ENCODE measurements around the gene RNF214.

RNF214 gene

GRCh38 chr11:117290809-117291396, 58.4 kb downstream of the RNF214 start, which contains the start of gene BACE1-AS:
Gene BACE1-AS, plus strand, starts transcription at chr11:117291346.
- peaks cover 77% of the 10 kb centered on the region for H3K36me3 ChIP-seq (ENCODE audit: control insufficient read depth, insufficient read depth, low read length)
- H3K9me3 ChIP-seq (ENCODE audit: control insufficient read depth, low read length) = no peaks in the 10 kb centered on the region
- H3K4me1 ChIP-seq (ENCODE audit: control insufficient read depth, insufficient read depth, low read length, poor library complexity, severe bottlenecking) = peaks cover 4% of the 10 kb centered on the region
- H3K4me3 ChIP-seq (ENCODE audit: extremely low read depth, insufficient read depth, low read length, poor library complexity, severe bottlenecking) = no peak within 1 kb of the TSS
- 89 to 92% methylated on average over 4 to 5 of the region's 8 CpGs for WGBS, 2 experiments (ENCODE audit: insufficient coverage in 2 of 2)
- H3K27ac ChIP-seq (ENCODE audit: low read depth, low read length, severe bottlenecking) = no peak within 1 kb of the TSS

DNA sequence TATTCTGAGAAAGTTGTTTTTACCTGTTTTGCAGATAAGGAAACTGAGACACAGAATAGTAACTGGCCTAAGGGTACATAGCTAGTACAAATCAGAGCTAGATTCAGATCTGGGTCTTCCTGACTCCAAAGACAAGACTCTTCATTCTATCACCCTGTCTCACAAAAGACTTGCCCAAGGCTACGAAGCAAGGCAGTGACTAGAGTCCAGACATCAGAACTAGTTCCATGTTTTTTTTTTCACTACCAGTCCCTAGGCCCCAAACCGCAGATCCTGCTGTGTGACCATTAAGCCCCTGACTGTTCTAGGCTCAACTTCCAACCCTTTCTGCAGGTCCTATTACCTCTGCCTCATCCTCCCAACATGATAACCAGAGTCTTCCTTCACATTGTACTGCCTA, 60.1 kb downstream of the RNF214 start:
- H3K27ac ChIP-seq (ENCODE audit: low read depth, low read length, severe bottlenecking) = no peak overlapping the region
- 96 to 100% methylated on average over 2 of the region's 2 CpGs for WGBS, 2 experiments (ENCODE audit: insufficient coverage in 2 of 2)
- peaks cover 10% of the 10 kb centered on the region for H3K4me1 ChIP-seq (ENCODE audit: control insufficient read depth, insufficient read depth, low read length, poor library complexity, severe bottlenecking)
- no peak overlapping the region for H3K4me3 ChIP-seq (ENCODE audit: extremely low read depth, insufficient read depth, low read length, poor library complexity, severe bottlenecking)
- H3K9me3 ChIP-seq (ENCODE audit: control insufficient read depth, low read length) = no peaks in the 10 kb centered on the region
- H3K36me3 ChIP-seq (ENCODE audit: control insufficient read depth, insufficient read depth, low read length) = peaks cover 68% of the 10 kb centered on the region

GRCh38 chr11:117295438-117296137, 63.1 kb downstream of the RNF214 start:
- no peak overlapping the region for H3K4me3 ChIP-seq (ENCODE audit: extremely low read depth, insufficient read depth, low read length, poor library complexity, severe bottlenecking)
- peaks cover 38% of the 10 kb centered on the region for H3K36me3 ChIP-seq (ENCODE audit: control insufficient read depth, insufficient read depth, low read length)
- 92 to 95% methylated on average over 6 to 7 of the region's 9 CpGs for WGBS, 2 experiments (ENCODE audit: insufficient coverage in 2 of 2)
- peaks cover 24% of the 10 kb centered on the region for H3K4me1 ChIP-seq (ENCODE audit: control insufficient read depth, insufficient read depth, low read length, poor library complexity, severe bottlenecking)
- H3K27ac ChIP-seq (ENCODE audit: low read depth, low read length, severe bottlenecking) = no peak overlapping the region
- H3K9me3 ChIP-seq (ENCODE audit: control insufficient read depth, low read length) = no peaks in the 10 kb centered on the region

- peaks cover 28% of the 10 kb centered on the region for H3K4me1 ChIP-seq (ENCODE audit: control insufficient read depth, insufficient read depth, low read length, poor library complexity, severe bottlenecking)
- 91 to 96% methylated on average over 3 to 4 of the region's 6 CpGs for WGBS, 2 experiments (ENCODE audit: insufficient coverage in 2 of 2)
- H3K4me3 ChIP-seq (ENCODE audit: extremely low read depth, insufficient read depth, low read length, poor library complexity, severe bottlenecking) = no peak overlapping the region
- H3K27ac ChIP-seq (ENCODE audit: low read depth, low read length, severe bottlenecking) = no peak overlapping the region
- H3K36me3 ChIP-seq (ENCODE audit: control insufficient read depth, insufficient read depth, low read length) = peaks cover 32% of the 10 kb centered on the region
- H3K9me3 ChIP-seq (ENCODE audit: control insufficient read depth, low read length) = no peaks in the 10 kb centered on the region
Measured at GRCh38 chr11:117296881-117297280, 64.4 kb downstream of the RNF214 start.

DNA sequence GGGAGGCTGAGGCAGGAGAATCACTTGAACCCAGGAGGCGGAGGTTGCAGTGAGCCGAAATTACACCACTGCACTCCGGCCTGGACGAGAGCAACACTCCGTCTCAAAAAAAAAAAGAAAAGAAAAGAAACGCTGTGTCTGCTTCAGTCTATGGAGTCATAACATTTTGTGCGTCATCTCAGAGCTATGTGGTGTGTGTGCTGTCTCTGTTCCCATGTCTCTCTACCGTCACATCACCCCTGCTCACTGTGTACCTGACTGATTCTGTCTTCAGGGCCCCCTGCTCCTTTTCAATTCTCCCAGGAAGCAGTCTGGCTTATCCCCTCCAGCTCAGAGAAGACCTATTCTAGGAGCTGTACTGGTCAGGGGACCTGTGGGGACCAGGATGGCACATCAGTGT, 65.7 kb downstream of the RNF214 start:
- 92 to 94% methylated on average over 6 of the region's 8 CpGs for WGBS, 2 experiments (ENCODE audit: insufficient coverage in 2 of 2)
- Histone ChIP-seq H3K4me3 (ENCODE audit: extremely low read depth, insufficient read depth, low read length, poor library complexity, severe bottlenecking) (no peak overlapping the region), H3K4me1 (ENCODE audit: control insufficient read depth, insufficient read depth, low read length, poor library complexity, severe bottlenecking) (peaks cover 28% of the 10 kb centered on the region), H3K36me3 (ENCODE audit: control insufficient read depth, insufficient read depth, low read length) (peaks cover 20% of the 10 kb centered on the region), H3K27ac (ENCODE audit: low read depth, low read length, severe bottlenecking) (no peak overlapping the region), H3K9me3 (ENCODE audit: control insufficient read depth, low read length) (no peaks in the 10 kb centered on the region)

- peak overlapping the region; percentile 72 for H3K27ac ChIP-seq (ENCODE audit: low read depth, low read length, severe bottlenecking)
Measured at GRCh38 chr11:117299351-117300282, 67.1 kb downstream of the RNF214 start.

GRCh38 chr11:117300283-117300663, 67.8 kb downstream of the RNF214 start:
- Histone ChIP-seq H3K36me3 (ENCODE audit: control insufficient read depth, insufficient read depth, low read length) (peaks cover 9% of the 10 kb centered on the region), H3K27ac (ENCODE audit: low read depth, low read length, severe bottlenecking) (peak overlapping the region; percentile 72), H3K4me3 (ENCODE audit: extremely low read depth, insufficient read depth, low read length, poor library complexity, severe bottlenecking) (no peak overlapping the region), H3K9me3 (ENCODE audit: control insufficient read depth, low read length) (no peaks in the 10 kb centered on the region), H3K4me1 (ENCODE audit: control insufficient read depth, insufficient read depth, low read length, poor library complexity, severe bottlenecking) (peaks cover 27% of the 10 kb centered on the region)
- WGBS, 2 experiments (ENCODE audit: insufficient coverage in 2 of 2) = 47 to 54% methylated on average over 13 to 17 of the region's 17 CpGs

More at GRCh38 chr11:117299351-117300282, 67.1 kb downstream of the RNF214 start:
- peaks cover 14% of the 10 kb centered on the region for H3K36me3 ChIP-seq (ENCODE audit: control insufficient read depth, insufficient read depth, low read length)
- H3K9me3 ChIP-seq (ENCODE audit: control insufficient read depth, low read length) = no peaks in the 10 kb centered on the region
- no peak overlapping the region for H3K4me3 ChIP-seq (ENCODE audit: extremely low read depth, insufficient read depth, low read length, poor library complexity, severe bottlenecking)
- WGBS, 2 experiments (ENCODE audit: insufficient coverage in 2 of 2) = 51 to 52% methylated on average over 5 to 8 of the region's 12 CpGs
- H3K4me1 ChIP-seq (ENCODE audit: control insufficient read depth, insufficient read depth, low read length, poor library complexity, severe bottlenecking) = peaks cover 24% of the 10 kb centered on the region

DNA sequence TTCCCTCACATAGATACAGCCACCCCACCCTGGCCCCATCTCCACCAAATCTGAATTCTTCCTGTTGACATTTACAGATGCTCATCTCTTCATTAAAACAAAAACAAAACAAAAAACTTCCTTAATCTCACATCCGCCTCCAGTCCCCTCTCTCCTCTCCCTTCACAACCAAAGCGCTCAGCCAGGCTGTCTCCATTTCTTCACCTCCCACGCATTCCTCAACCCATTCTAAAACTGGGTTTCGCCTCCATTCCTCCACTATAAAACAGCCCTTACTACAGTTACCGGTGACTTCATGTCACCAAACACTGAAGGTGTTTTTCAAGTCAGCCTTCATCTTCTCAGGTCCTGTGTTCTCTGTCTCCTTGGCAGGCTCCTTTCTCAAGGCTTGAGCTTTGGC, 68.3 kb downstream of the RNF214 start:
- Histone ChIP-seq H3K36me3 (ENCODE audit: control insufficient read depth, insufficient read depth, low read length) (peaks cover 7% of the 10 kb centered on the region), H3K4me3 (ENCODE audit: extremely low read depth, insufficient read depth, low read length, poor library complexity, severe bottlenecking) (no peak overlapping the region), H3K27ac (ENCODE audit: low read depth, low read length, severe bottlenecking) (peak overlapping the region; percentile 72), H3K4me1 (ENCODE audit: control insufficient read depth, insufficient read depth, low read length, poor library complexity, severe bottlenecking) (peaks cover 29% of the 10 kb centered on the region), H3K9me3 (ENCODE audit: control insufficient read depth, low read length) (no peaks in the 10 kb centered on the region)
- WGBS, 2 experiments (ENCODE audit: insufficient coverage in 2 of 2) = 86 to 90% methylated on average over 5 of the region's 5 CpGs

- Histone ChIP-seq H3K4me3 (ENCODE audit: extremely low read depth, insufficient read depth, low read length, poor library complexity, severe bottlenecking) (no peak overlapping the region), H3K27ac (ENCODE audit: low read depth, low read length, severe bottlenecking) (no peak overlapping the region), H3K4me1 (ENCODE audit: control insufficient read depth, insufficient read depth, low read length, poor library complexity, severe bottlenecking) (peaks cover 23% of the 10 kb centered on the region), H3K36me3 (ENCODE audit: control insufficient read depth, insufficient read depth, low read length) (peaks cover 13% of the 10 kb centered on the region), H3K9me3 (ENCODE audit: control insufficient read depth, low read length) (no peaks in the 10 kb centered on the region)
- WGBS, 2 experiments (ENCODE audit: insufficient coverage in 2 of 2) = 80 to 94% methylated on average over 6 to 7 of the region's 7 CpGs
Measured at GRCh38 chr11:117302228-117302627, 69.8 kb downstream of the RNF214 start.

DNA sequence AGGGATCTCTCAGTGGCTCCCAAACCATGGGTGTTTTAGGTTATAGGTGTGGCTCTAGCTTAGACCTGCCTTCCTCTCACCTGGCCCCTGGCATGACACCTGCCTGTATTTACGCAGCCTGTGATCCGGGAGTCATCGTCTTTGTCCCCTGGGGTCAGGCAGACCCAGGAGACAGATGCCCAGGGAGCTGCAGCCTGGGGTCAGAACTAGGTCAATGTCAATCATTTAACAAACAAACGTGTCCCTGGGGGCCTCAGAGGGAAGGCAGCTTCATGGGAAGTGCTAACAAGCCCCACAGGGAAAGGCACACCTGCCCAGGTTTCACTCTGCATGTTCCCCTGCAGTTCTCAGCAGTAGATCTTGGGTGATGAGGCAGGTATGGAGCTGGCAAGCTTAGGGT, 70.6 kb downstream of the RNF214 start:
- Histone ChIP-seq H3K4me1 (ENCODE audit: control insufficient read depth, insufficient read depth, low read length, poor library complexity, severe bottlenecking) (peaks cover 23% of the 10 kb centered on the region), H3K36me3 (ENCODE audit: control insufficient read depth, insufficient read depth, low read length) (peaks cover 13% of the 10 kb centered on the region), H3K27ac (ENCODE audit: low read depth, low read length, severe bottlenecking) (no peak overlapping the region), H3K9me3 (ENCODE audit: control insufficient read depth, low read length) (no peaks in the 10 kb centered on the region), H3K4me3 (ENCODE audit: extremely low read depth, insufficient read depth, low read length, poor library complexity, severe bottlenecking) (no peak overlapping the region)
- 92 to 97% methylated on average over 3 to 4 of the region's 4 CpGs for WGBS, 2 experiments (ENCODE audit: insufficient coverage in 2 of 2)
